ENCODE results near the gene ARHGEF17. TPM values are rescaled to one million over a fixed set of nuclear protein-coding genes. Genes with fewer than 3 reads are reported as not detected.

ARHGEF17 gene
- total and polyA plus RNA-seq, 2 of the 13 experiments (the other 11 are each of a cell fraction or from before 2014, with no cell fraction given), result 10.7 to 28.8 TPM

- Histone ChIP-seq H3K79me2 (ENCODE audit: insufficient read depth, low read length) (peaks cover 12% of the 10 kb centered on the region), H2AFZ (ENCODE audit: low read length) (no peak overlapping the region), H3K4me2 (ENCODE audit: low read depth, low read length) (no peak overlapping the region), H3K27me3 (ENCODE audit: control insufficient read depth in 1 of 2, insufficient read depth in 2 of 2, low read length in 2 of 2) (no peaks in the 10 kb centered on the region), H4K20me1 (ENCODE audit: insufficient read depth, low read length) (peaks cover 23% of the 10 kb centered on the region; the same call in 1 of the 2 replicates), H3K9ac (ENCODE audit: insufficient read depth, low read depth, low read length) (no peak overlapping the region), H3K27ac (ENCODE audit: extremely low read length, insufficient read depth, low read length) (no peak overlapping the region), H3K4me1 (ENCODE audit: insufficient read depth, low read length) (peaks cover 28% of the 10 kb centered on the region), H3K4me3 (replicated peaks in 1 of 3; ENCODE audit: insufficient read depth in 1 of 3, low read depth in 2 of 3, low read length in 3 of 3) (no peak overlapping the region), H3K36me3 (replicated peaks in 1 of 2; ENCODE audit: control insufficient read depth in 1 of 2, insufficient read depth in 2 of 2, low read length in 2 of 2) (peaks cover 10 to 25% of the 10 kb centered on the region in 2 experiments; a peak in 4 of 5 replicates), H3K9me3 (ENCODE audit: low read length) (no peaks in the 10 kb centered on the region)
- 99% methylated on average over 54 of the region's 54 CpGs for WGBS (ENCODE audit: low lambda C conversion rate)
- TF ChIP-seq ELF1 (CRISPR knock-in tag; IDR thresholded peaks at IDR 0.05), result no peak
- TF ChIP-seq ZNF720 (CRISPR knock-in tag; IDR thresholded peaks at IDR 0.05), result no peak
- no peak for TF ChIP-seq GATAD1 (CRISPR knock-in tag; IDR thresholded peaks at IDR 0.05)
- TF ChIP-seq ZNF331 (CRISPR knock-in tag; IDR thresholded peaks at IDR 0.05), result no peak
- no peak for TF ChIP-seq FOSL2 (CRISPR knock-in tag; IDR thresholded peaks at IDR 0.05)
- TF ChIP-seq ZNF572 (CRISPR knock-in tag; IDR thresholded peaks at IDR 0.05), result no peak
- no peak for TF ChIP-seq ZNF451 (CRISPR knock-in tag; IDR thresholded peaks at IDR 0.05)
- TF ChIP-seq FOXO4 (CRISPR knock-in tag; conservative IDR thresholded peaks at IDR 0.05), result no peak
- no peak for TF ChIP-seq ZNF747 (CRISPR knock-in tag; IDR thresholded peaks at IDR 0.05; ENCODE audit: borderline replicate concordance)
- no peak for TF ChIP-seq JARID2 (CRISPR knock-in tag; IDR thresholded peaks at IDR 0.05; ENCODE audit: insufficient replicate concordance)
- no peak for TF ChIP-seq SRY (CRISPR knock-in tag; IDR thresholded peaks at IDR 0.05)
- TF ChIP-seq ZNF512B (CRISPR knock-in tag; IDR thresholded peaks at IDR 0.05; ENCODE audit: borderline replicate concordance), result no peak
- no peak for TF ChIP-seq ZNF292 (CRISPR knock-in tag; IDR thresholded peaks at IDR 0.05; ENCODE audit: borderline replicate concordance, low read depth)
- ATAC-seq (no peak), FAIRE-seq (no peak), DNase-seq (ENCODE audit: low spot score) (no peak)
- intact Hi-C loops (cut with micrococcal nuclease; ENCODE audit: unreplicated experiment) (no loop called here), in situ Hi-C loops (cut with HindIII; ENCODE audit: extremely low pct_ligation_motif_present, low pct_unique_long_range_greater_than_20kb) (loop anchor here (5.0 kb wide), 1 partner anchor 35 kb away; the partner anchor contains the start of gene ARHGEF17)
- POLR2A ChIA-PET, result no interaction called here
- no TSS peak for BruUV-seq (replicated peaks)
- CTCF ChIA-PET (ENCODE audit: low intra/inter-chr PET ratio, low total read pairs), result no interaction called here
Measured at GRCh38 chr11:73342633-73343032, 34.6 kb downstream of the ARHGEF17 start.

Data from HepG2 (cell line).